GM18861 (cell line): ENCODE measurements around the gene FAM184A.

Experiments used
- ATAC-seq: cut with Tn5 transposase; IDR thresholded peaks from one replicate; pipeline ENCODE4 v1.9.1; 2021; ENCODE audit not compliant: unreplicated experiment

Gene FAM184A

GRCh38 chr6:118918329-118918725, 160.1 kb downstream of the FAM184A start:
- no peak for ATAC-seq

GRCh38 chr6:118917546-118918328, 160.7 kb downstream of the FAM184A start:
- no peak for ATAC-seq

DNA sequence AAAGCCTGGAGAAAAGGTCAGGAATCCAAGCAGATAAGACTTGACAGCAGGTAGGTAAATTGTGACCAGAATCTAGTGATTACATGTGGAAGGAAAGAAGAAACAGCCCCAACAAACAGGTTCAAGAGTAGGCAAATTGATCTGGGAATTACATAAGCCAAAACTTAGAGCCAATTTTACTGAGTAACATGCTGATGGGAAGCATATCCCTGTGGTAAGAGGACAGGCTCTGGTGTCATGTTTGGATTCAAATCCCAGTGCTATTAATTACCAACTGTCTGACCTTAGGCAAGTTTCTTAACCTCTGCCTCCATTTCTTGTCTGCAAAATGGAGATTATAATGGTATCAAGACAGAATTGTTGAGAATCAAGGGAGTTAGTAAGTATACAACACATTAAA, 163.9 kb downstream of the FAM184A start:
- ATAC-seq: no peak

- ATAC-seq: no peak
These were observed 165.3 kb downstream of the FAM184A start for GRCh38 chr6:118913161-118913560.

DNA sequence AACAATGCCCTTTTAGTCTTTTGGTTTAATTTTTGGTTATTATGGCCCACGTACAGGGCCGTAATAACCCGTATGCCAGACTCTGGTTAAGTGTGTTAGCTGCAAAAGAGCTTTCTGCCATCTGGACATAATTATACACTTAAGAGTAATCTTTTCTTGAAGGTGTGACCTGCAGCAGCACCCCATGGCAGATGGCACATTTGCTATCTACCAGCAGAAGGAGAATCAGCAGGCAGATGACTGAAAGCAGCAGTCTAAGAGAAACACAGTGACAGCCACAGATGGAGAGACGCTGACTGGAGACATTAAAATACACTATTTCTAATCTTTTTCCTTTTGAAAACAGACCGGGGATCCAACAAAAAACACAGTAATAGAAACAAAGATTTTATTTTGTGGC, 165.8 kb downstream of the FAM184A start:
- ATAC-seq: no peak
